GM23338 (cell line): Measurements from ENCODE around the gene KDM4B. TPM values are rescaled to one million over a fixed set of nuclear protein-coding genes. Genes with fewer than 3 reads are reported as not detected.

Experiments
- ATAC-seq: fragments of 200-7000 bp; cut with Tn5 transposase; 3 replicates; pipeline ENCODE4 v1.9.1; 2020
- DNase-seq: peaks from one replicate; pipeline ENCODE4 v3.0.0-alpha.2; 2015; ENCODE audit warnings: low spot score
- H2AFZ ChIP-seq: fragments of 200-600 bp; sonication (generic); 2 replicates; pipeline ENCODE4 v1.8.0; 2016; ENCODE audit warnings: antibody characterized with exemption, mild to moderate bottlenecking, moderate library complexity
- H3F3A ChIP-seq: fragments of 200-600 bp; sonication (generic); replicated peaks from 2 replicates; pipeline ENCODE4 v1.8.0; 2017; ENCODE audit warnings: antibody characterized with exemption, mixed run types, low read depth
- H3K27ac ChIP-seq: fragments of 200-600 bp; sonication (generic); 2 replicates; pipeline ENCODE4 v1.6.1; 2016; ENCODE audit warnings: low read depth
- H3K27me3 ChIP-seq: fragments of 200-600 bp; sonication (generic); 2 replicates; pipeline ENCODE4 v1.8.0; 2016; ENCODE audit warnings: mild to moderate bottlenecking, mixed run types, moderate library complexity; ENCODE audit not compliant: insufficient read depth
- H3K36me3 ChIP-seq: fragments of 200-600 bp; sonication (generic); 2 replicates; pipeline ENCODE4 v1.8.0; 2016; ENCODE audit warnings: mild to moderate bottlenecking; ENCODE audit not compliant: insufficient read depth
- H3K4me1 ChIP-seq: fragments of 200-600 bp; sonication (generic); 2 replicates; pipeline ENCODE4 v1.8.0; 2016; ENCODE audit warnings: mild to moderate bottlenecking, moderate library complexity; ENCODE audit not compliant: insufficient read depth
- H3K4me2 ChIP-seq: fragments of 200-600 bp; sonication (generic); 2 replicates; pipeline ENCODE4 v1.7.1; 2017; ENCODE audit warnings: mixed run types
- H3K4me3 ChIP-seq: fragments of 200-600 bp; sonication (generic); 2 replicates; pipeline ENCODE4 v1.6.1; 2016; ENCODE audit warnings: mixed run types
- H3K79me2 ChIP-seq: fragments of 200-600 bp; sonication (generic); replicated peaks from 2 replicates; pipeline ENCODE4 v1.8.0; 2017; ENCODE audit warnings: mild to moderate bottlenecking; ENCODE audit not compliant: insufficient read depth
- H3K9me2 ChIP-seq: fragments of 200-600 bp; sonication (generic); 2 replicates; pipeline ENCODE4 v1.8.0; 2017; ENCODE audit not compliant: insufficient read depth
- H4K20me1 ChIP-seq: fragments of 200-600 bp; sonication (generic); replicated peaks from 2 replicates; pipeline ENCODE4 v1.8.0; 2017; ENCODE audit warnings: mild to moderate bottlenecking; ENCODE audit not compliant: insufficient read depth
- H3K27ac Mint-ChIP-seq: 2 replicates; pipeline ENCODE4 v1.8.0; 2020; ENCODE audit warnings: inconsistent platforms, mild to moderate bottlenecking, moderate library complexity, mixed read lengths
- H3K27me3 Mint-ChIP-seq: 3 replicates; pipeline ENCODE4 v1.8.0; 2022; ENCODE audit warnings: low read depth, mild to moderate bottlenecking, moderate library complexity, mixed read lengths, inconsistent platforms; ENCODE audit not compliant: insufficient read depth, poor library complexity
- H3K36me3 Mint-ChIP-seq: 3 replicates; pipeline ENCODE4 v1.8.0; 2021; ENCODE audit warnings: low read depth, mild to moderate bottlenecking, inconsistent platforms, moderate library complexity, mixed read lengths
- H3K4me1 Mint-ChIP-seq: 3 replicates; pipeline ENCODE4 v1.8.0; 2020; ENCODE audit warnings: mild to moderate bottlenecking, inconsistent platforms, mixed read lengths
- H3K4me3 Mint-ChIP-seq: 3 replicates; pipeline ENCODE4 v1.8.0; 2021; ENCODE audit warnings: moderate library complexity, mild to moderate bottlenecking, inconsistent platforms, mixed read lengths
- H3K9me3 Mint-ChIP-seq: 3 replicates; pipeline ENCODE4 v1.8.0; 2020; ENCODE audit warnings: moderate library complexity, mild to moderate bottlenecking, inconsistent platforms, mixed read lengths
- CREB1 ChIP-seq: fragments of 250-450 bp; sonication (Bioruptor Pico); IDR thresholded peaks from 2 replicates; pipeline ENCODE4 v1.5.0; 2020; ENCODE audit warnings: low read depth, mild to moderate bottlenecking, moderate library complexity
- EZH2 ChIP-seq: fragments of 200-600 bp; sonication (generic); IDR thresholded peaks from one replicate; pipeline ENCODE4 v1.8.0; 2017; ENCODE audit warnings: antibody characterized with exemption, mild to moderate bottlenecking, low read depth; ENCODE audit not compliant: unreplicated experiment
- EZH2phosphoT487 ChIP-seq: fragments of 200-600 bp; sonication (generic); IDR thresholded peaks from one replicate; pipeline ENCODE4 v1.8.1; 2018; ENCODE audit warnings: antibody characterized with exemption; ENCODE audit not compliant: unreplicated experiment
- JUNB ChIP-seq: IDR thresholded peaks from one replicate; pipeline ENCODE4 v1.6.1; 2016; ENCODE audit warnings: antibody characterized with exemption; ENCODE audit not compliant: unreplicated experiment
- NANOG ChIP-seq: IDR thresholded peaks from 2 replicates; pipeline ENCODE4 v1.6.1; 2016; ENCODE audit warnings: antibody characterized with exemption, borderline replicate concordance
- POLR2AphosphoS5 ChIP-seq: IDR thresholded peaks from 2 replicates; pipeline ENCODE4 v1.6.1; 2016; ENCODE audit warnings: antibody characterized with exemption, low read depth
- STAT1 ChIP-seq: IDR thresholded peaks from one replicate; pipeline ENCODE4 v1.6.1; 2016; ENCODE audit warnings: antibody characterized with exemption; ENCODE audit not compliant: unreplicated experiment
- ZNF114 ChIP-seq: fragments of 250-450 bp; sonication (Bioruptor Pico); IDR thresholded peaks from 2 replicates; pipeline ENCODE4 v1.5.0; 2020; ENCODE audit warnings: mild to moderate bottlenecking, moderate library complexity
- ZNF331 ChIP-seq: fragments of 250-450 bp; sonication (Bioruptor Pico); IDR thresholded peaks from 2 replicates; pipeline ENCODE4 v1.5.0; 2020; ENCODE audit warnings: low read depth, mild to moderate bottlenecking, moderate library complexity
- polyA plus RNA-seq: library from polyadenylated mRNA; unstranded; fragments of >200 nt; fragmentation: Nextera tagmentation; extraction: Ambion mirVana; gene quantifications from 2 replicates; pipeline ENCODE4 v1.2.1, GENCODE V29; 2016
- total RNA-seq: library from RNA; depleted of rRNA; stranded (reverse); fragments of >200 nt; shearing (Covaris generic); gene quantifications from 2 replicates; pipeline ENCODE4 v1.2.3, GENCODE V29; 2014
- TF ChIP-seq, protein P1 (sequence below), 2 experiments: fragments of 200-600 bp in 1 of 2; sonication (generic) in 1 of 2; conservative IDR thresholded peaks; 2 replicates each; pipeline versions ENCODE4 v1.5.1 to v1.6.1; 2016 to 2017; ENCODE audit warnings: antibody characterized with exemption in 2 of 2, low read depth in 2 of 2, mild to moderate bottlenecking in 2 of 2, moderate library complexity in 1 of 2
- TF ChIP-seq, protein P2 (sequence below): IDR thresholded peaks from 2 replicates; pipeline ENCODE4 v1.6.1; 2016; ENCODE audit warnings: antibody characterized with exemption
- TF ChIP-seq, protein P3 (sequence below): fragments of 250-450 bp; sonication (Bioruptor Pico); IDR thresholded peaks from 2 replicates; pipeline ENCODE4 v1.5.0; 2020; ENCODE audit warnings: mild to moderate bottlenecking, moderate library complexity

The KDM4B gene
- total and polyA plus RNA-seq, 2 experiments from 2014 or later, result 9.1 to 27.6 TPM

- no peaks in the 10 kb centered on the region for H3K79me2 ChIP-seq
- H2AFZ ChIP-seq, result no peak overlapping the region
- Mint-ChIP-seq H3K9me3 (peaks cover 11% of the 10 kb centered on the region), H3K4me3 (no peak overlapping the region), H3K36me3 (peaks cover 23% of the 10 kb centered on the region), H3K27ac (no peak overlapping the region), H3K27me3 (peaks cover 22% of the 10 kb centered on the region), H3K4me1 (peaks cover 43% of the 10 kb centered on the region)
- no peaks in the 10 kb centered on the region; the same call in 1 of the 2 replicates for H3K36me3 ChIP-seq
- DNase-seq, result no peak
- no peak overlapping the region for H3K4me3 ChIP-seq
- TF ChIP-seq CREB1 (CRISPR knock-in tag), result no peak
- TF ChIP-seq, protein P1, sequence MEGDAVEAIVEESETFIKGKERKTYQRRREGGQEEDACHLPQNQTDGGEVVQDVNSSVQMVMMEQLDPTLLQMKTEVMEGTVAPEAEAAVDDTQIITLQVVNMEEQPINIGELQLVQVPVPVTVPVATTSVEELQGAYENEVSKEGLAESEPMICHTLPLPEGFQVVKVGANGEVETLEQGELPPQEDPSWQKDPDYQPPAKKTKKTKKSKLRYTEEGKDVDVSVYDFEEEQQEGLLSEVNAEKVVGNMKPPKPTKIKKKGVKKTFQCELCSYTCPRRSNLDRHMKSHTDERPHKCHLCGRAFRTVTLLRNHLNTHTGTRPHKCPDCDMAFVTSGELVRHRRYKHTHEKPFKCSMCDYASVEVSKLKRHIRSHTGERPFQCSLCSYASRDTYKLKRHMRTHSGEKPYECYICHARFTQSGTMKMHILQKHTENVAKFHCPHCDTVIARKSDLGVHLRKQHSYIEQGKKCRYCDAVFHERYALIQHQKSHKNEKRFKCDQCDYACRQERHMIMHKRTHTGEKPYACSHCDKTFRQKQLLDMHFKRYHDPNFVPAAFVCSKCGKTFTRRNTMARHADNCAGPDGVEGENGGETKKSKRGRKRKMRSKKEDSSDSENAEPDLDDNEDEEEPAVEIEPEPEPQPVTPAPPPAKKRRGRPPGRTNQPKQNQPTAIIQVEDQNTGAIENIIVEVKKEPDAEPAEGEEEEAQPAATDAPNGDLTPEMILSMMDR (conservative IDR thresholded peaks at IDR 0.05; ENCODE audit: low read depth in 2 of 2), result no peak
- TF ChIP-seq NANOG, result no peak
- no peak for TF ChIP-seq EZH2phosphoT487
- no peak for TF ChIP-seq ZNF114 (CRISPR knock-in tag)
- TF ChIP-seq, protein P2, sequence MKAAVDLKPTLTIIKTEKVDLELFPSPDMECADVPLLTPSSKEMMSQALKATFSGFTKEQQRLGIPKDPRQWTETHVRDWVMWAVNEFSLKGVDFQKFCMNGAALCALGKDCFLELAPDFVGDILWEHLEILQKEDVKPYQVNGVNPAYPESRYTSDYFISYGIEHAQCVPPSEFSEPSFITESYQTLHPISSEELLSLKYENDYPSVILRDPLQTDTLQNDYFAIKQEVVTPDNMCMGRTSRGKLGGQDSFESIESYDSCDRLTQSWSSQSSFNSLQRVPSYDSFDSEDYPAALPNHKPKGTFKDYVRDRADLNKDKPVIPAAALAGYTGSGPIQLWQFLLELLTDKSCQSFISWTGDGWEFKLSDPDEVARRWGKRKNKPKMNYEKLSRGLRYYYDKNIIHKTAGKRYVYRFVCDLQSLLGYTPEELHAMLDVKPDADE, result no peak
- peaks cover 10% of the 10 kb centered on the region for H3K4me1 ChIP-seq
- H3K27me3 ChIP-seq, result no peaks in the 10 kb centered on the region
- no peak overlapping the region for H3K4me2 ChIP-seq
- H3K27ac ChIP-seq, result 0 out of 2 replicates have a peak overlapping the region, but pooled peaks have one; percentile 32
- no peaks in the 10 kb centered on the region for H4K20me1 ChIP-seq
- no peaks in the 10 kb centered on the region for H3F3A ChIP-seq
- no peak for ATAC-seq
- no peaks in the 10 kb centered on the region for H3K9me2 ChIP-seq
Observed at GRCh38 chr19:5120321-5120720, 151.4 kb downstream of the KDM4B start.

- peaks cover 8% of the 10 kb centered on the region for H3K9me3 Mint-ChIP-seq
- DNase-seq (no peak), ATAC-seq (no peak)
- Histone ChIP-seq H3K27ac (peak overlapping the region; percentile 59; the same call in 1 of the 2 replicates), H3K4me3 (no peak overlapping the region), H4K20me1 (no peaks in the 10 kb centered on the region), H3K4me1 (peaks cover 15% of the 10 kb centered on the region), H2AFZ (no peak overlapping the region), H3K27me3 (no peaks in the 10 kb centered on the region), H3K9me2 (no peaks in the 10 kb centered on the region), H3K36me3 (no peaks in the 10 kb centered on the region; the same call in 1 of the 2 replicates), H3K4me2 (no peak overlapping the region), H3K79me2 (no peaks in the 10 kb centered on the region), H3F3A (no peaks in the 10 kb centered on the region)
- H3K36me3 Mint-ChIP-seq, result peaks cover 18% of the 10 kb centered on the region
- H3K4me3 Mint-ChIP-seq, result no peak overlapping the region
- H3K27me3 Mint-ChIP-seq, result peaks cover 18% of the 10 kb centered on the region
- peaks cover 40% of the 10 kb centered on the region for H3K4me1 Mint-ChIP-seq
- peak overlapping the region; percentile 35; the same call in 1 of the 2 replicates for H3K27ac Mint-ChIP-seq
- no peak for TF ChIP-seq EZH2
- TF ChIP-seq ZNF114 (CRISPR knock-in tag), result no peak
- no peak for TF ChIP-seq POLR2AphosphoS5
- no peak for TF ChIP-seq NANOG
- TF ChIP-seq JUNB, result no peak
- TF ChIP-seq ZNF331, result no peak
- no peak for TF ChIP-seq STAT1
- no peak for TF ChIP-seq CREB1 (CRISPR knock-in tag)
- TF ChIP-seq, protein P3, sequence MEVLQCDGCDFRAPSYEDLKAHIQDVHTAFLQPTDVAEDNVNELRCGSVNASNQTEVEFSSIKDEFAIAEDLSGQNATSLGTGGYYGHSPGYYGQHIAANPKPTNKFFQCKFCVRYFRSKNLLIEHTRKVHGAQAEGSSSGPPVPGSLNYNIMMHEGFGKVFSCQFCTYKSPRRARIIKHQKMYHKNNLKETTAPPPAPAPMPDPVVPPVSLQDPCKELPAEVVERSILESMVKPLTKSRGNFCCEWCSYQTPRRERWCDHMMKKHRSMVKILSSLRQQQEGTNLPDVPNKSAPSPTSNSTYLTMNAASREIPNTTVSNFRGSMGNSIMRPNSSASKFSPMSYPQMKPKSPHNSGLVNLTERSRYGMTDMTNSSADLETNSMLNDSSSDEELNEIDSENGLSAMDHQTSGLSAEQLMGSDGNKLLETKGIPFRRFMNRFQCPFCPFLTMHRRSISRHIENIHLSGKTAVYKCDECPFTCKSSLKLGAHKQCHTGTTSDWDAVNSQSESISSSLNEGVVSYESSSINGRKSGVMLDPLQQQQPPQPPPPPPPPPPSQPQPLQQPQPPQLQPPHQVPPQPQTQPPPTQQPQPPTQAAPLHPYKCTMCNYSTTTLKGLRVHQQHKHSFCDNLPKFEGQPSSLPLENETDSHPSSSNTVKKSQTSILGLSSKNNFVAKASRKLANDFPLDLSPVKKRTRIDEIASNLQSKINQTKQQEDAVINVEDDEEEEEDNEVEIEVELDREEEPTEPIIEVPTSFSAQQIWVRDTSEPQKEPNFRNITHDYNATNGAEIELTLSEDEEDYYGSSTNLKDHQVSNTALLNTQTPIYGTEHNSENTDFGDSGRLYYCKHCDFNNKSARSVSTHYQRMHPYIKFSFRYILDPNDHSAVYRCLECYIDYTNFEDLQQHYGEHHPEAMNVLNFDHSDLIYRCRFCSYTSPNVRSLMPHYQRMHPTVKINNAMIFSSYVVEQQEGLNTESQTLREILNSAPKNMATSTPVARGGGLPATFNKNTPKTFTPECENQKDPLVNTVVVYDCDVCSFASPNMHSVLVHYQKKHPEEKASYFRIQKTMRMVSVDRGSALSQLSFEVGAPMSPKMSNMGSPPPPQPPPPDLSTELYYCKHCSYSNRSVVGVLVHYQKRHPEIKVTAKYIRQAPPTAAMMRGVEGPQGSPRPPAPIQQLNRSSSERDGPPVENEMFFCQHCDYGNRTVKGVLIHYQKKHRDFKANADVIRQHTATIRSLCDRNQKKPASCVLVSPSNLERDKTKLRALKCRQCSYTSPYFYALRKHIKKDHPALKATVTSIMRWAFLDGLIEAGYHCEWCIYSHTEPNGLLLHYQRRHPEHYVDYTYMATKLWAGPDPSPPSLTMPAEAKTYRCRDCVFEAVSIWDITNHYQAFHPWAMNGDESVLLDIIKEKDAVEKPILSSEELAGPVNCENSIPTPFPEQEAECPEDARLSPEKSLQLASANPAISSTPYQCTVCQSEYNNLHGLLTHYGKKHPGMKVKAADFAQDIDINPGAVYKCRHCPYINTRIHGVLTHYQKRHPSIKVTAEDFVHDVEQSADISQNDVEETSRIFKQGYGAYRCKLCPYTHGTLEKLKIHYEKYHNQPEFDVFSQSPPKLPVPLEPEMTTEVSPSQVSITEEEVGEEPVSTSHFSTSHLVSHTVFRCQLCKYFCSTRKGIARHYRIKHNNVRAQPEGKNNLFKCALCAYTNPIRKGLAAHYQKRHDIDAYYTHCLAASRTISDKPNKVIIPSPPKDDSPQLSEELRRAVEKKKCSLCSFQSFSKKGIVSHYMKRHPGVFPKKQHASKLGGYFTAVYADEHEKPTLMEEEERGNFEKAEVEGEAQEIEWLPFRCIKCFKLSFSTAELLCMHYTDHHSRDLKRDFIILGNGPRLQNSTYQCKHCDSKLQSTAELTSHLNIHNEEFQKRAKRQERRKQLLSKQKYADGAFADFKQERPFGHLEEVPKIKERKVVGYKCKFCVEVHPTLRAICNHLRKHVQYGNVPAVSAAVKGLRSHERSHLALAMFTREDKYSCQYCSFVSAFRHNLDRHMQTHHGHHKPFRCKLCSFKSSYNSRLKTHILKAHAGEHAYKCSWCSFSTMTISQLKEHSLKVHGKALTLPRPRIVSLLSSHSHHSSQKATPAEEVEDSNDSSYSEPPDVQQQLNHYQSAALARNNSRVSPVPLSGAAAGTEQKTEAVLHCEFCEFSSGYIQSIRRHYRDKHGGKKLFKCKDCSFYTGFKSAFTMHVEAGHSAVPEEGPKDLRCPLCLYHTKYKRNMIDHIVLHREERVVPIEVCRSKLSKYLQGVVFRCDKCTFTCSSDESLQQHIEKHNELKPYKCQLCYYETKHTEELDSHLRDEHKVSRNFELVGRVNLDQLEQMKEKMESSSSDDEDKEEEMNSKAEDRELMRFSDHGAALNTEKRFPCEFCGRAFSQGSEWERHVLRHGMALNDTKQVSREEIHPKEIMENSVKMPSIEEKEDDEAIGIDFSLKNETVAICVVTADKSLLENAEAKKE (CRISPR knock-in tag), result no peak
- TF ChIP-seq EZH2phosphoT487, result no peak
- TF ChIP-seq, protein P2, result no peak
Observed at GRCh38 chr19:5120833-5121232, 151.9 kb downstream of the KDM4B start.
